ENCODE results near the gene PTPRD.

The PTPRD gene

GRCh38 chr9:8855046-8855445, 1757.8 kb downstream of the PTPRD start:
- DNase-seq, result peak in 1 of 2 experiments; percentile 59

- no peak for DNase-seq
Measured at GRCh38 chr9:8852301-8852864, 1760.4 kb downstream of the PTPRD start.

- peak; percentile 68 to 84 for DNase-seq
Measured at GRCh38 chr9:8850914-8851313, 1761.9 kb downstream of the PTPRD start.

DNA sequence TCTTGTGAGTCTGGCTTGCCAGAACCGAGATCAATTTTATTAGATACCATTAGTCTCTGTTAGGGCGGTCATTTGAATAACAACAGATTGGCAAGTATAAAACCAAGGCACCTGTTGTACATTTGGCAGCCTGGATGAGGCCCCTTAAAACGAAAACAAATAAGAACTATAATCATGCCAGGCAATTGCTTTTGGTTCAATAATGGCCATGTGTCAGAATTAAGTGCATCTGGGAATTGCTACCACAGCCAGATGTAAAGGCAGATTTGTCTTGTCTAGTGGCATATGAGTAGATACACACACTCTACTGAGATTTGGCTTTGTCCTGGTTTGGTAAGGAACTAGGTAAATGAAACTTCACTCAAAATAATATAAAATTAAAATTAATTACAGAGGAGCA, 1767.0 kb downstream of the PTPRD start:
- peak; percentile 62 to 86 for DNase-seq

- no peak for DNase-seq
Measured at GRCh38 chr9:8845376-8845775, 1767.4 kb downstream of the PTPRD start.

DNA sequence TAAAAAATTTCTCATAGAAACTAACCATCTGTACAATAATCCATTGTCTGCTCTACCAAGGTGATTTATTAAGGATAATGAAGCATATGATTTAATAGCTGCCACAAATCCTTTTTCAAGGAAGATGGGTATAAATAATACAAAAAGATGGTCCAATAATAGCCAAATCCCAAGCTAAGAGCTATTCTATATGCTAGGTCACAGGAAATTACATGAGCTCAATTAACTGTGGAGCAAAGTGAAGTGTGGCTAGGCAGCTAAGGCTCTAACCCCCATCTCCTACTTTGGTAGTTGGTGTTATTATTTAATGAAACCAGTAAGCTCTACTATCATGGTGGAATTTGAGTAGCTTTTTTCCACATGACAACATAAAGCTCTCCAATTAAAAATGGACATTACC, 1768.3 kb downstream of the PTPRD start:
- peak in 1 of 2 experiments; percentile 22 for DNase-seq

DNA sequence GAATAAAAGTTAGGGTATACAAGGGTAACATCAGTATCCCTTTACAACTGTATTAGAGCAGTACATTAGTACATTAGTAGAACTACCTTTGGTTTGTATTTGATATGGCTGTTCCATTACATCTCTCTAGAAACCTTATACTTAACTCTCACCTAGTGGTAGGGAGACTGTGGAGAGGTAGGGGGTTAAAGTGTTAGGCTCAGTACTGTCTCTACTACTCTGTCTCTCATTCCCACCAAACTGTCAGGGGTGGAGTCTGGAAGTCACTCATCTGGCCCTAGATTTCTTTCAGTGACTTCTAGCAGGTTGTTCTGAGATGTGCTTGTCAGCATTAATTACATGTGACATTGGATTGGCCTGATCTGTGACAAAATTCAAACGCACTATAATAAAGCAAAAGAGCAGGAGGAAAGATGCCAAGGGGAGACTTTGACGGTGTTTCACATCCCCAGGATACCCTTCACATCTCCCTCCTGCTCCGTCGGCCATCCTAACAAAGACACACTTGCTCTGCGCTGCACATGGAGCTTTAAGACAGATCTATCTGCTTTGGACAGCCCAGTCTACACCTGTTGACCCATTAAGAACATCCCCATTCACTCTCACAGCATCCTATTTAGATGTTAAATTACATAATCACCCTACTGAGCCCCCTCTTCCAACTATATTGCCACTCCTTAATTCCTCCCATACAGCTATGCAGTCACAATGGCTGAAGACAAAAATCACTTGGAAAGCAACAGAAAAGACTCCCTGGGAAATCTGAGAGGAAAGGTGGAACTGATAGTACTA, 1770.2 kb downstream of the PTPRD start:
- no peak for DNase-seq

- no peak for DNase-seq
Measured at GRCh38 chr9:8838136-8838535, 1774.7 kb downstream of the PTPRD start.

GRCh38 chr9:8835291-8835690, 1777.5 kb downstream of the PTPRD start:
- no peak for DNase-seq

GRCh38 chr9:8832955-8833354, 1779.8 kb downstream of the PTPRD start:
- no peak for DNase-seq

- DNase-seq, result no peak
Measured at GRCh38 chr9:8832386-8832785, 1780.4 kb downstream of the PTPRD start.

GRCh38 chr9:8831568-8831967, 1781.2 kb downstream of the PTPRD start:
- DNase-seq, result no peak

- no peak for DNase-seq
Measured at GRCh38 chr9:8826281-8826680, 1786.5 kb downstream of the PTPRD start.

DNA sequence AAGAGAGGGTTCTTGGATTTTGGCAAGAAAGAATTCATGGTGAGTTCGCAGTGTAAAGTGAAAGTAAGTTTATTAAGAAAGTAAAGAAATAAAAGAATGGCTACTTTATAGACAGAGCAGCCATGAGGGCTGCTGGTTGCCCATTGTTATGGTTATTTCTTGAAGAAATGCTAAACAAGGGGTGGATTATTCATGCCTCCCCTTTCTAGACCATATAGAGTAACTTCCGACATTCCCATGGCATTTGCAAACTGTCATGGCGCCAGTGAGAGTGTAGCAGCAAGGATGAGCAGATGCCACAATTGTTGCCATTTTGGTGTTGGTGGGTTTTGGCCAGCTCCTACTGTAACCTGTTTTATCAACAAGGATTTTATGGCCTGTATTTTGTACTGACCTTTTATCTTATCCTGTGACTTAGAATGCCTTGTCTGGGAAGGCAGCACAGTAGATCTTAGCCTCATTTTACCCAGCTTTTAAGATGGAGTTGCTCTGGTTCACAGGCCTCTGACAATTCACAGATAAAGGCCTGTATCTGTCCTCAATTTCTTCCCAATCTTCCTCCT, 1787.1 kb downstream of the PTPRD start:
- no peak for DNase-seq

DNA sequence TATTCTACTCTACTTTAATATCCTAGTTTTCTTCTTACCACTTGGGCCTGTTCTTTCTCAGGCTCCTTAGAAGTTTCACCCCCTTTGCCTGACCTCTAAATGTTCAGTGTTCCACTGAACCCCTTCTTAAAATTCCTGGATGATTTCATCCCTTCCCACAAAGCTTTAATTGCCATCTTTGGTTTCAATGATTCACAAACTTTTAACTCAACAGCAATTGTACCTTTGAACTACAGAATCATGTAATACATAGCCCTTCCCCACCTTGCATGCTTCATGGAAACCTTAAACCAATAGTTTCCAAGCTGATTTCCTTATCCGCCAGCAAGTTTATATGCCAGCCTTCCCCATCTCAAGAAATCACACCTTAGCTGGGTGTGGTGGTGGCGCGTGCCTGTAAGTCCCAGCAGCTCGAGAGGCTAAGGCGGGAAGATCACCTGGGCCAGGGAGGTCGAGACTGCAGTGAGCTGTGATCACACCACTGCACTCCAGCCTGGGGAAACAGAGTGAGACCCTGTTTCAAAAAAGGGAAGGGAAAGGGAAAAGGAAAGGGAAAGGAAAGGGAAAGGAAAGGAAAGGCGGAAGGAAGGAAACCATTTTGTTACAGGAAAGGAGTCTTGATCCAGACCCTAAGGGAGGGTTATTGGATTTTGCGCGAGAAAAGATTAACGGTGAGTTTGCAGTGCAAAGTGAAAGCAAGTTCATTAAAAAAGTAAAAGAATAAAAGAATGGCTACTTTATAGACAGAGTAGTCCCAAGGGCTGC, 1789.5 kb downstream of the PTPRD start:
- no peak for DNase-seq

DNA sequence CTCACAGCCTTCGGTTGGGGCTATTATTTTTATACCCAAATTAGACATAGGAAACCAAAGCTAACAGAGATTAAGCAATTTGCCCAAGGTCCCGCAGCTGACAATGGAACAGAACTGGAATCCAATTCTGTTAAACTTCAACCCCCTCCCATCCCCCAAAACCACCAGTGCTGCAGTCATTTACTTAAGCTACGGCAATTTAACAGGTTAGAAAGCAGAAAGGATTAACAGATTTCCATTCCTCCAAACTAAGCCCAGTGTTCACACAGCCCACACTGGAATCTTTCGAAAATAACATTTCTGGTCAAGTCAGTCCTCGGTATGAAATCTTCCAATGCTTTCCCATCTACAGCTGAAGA, 1790.2 kb downstream of the PTPRD start:
- no peak for DNase-seq

GRCh38 chr9:8821910-8822666, 1790.7 kb downstream of the PTPRD start:
- no peak for DNase-seq

DNA sequence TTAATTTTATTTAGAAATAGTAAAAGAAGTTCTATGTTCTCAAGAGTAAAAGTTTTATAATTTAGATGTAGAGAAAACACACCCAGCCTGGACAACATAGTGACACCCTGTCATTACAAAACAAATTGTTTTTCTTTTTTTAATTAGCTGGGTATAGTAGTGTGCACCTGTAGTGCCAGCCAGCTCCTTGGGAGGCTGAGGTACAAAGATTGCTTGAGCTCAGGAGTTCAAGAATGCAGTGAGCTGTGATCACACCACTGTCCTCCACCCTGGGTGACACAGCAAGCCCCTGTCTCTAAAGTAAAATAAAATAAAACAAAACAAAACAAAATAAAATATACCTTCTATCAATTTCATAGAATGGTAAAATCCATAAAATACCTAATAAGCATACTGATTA, 1795.5 kb downstream of the PTPRD start:
- no peak for DNase-seq

- peak; percentile 0 to 21 for DNase-seq
Measured at GRCh38 chr9:8816361-8816760, 1796.4 kb downstream of the PTPRD start.

DNA sequence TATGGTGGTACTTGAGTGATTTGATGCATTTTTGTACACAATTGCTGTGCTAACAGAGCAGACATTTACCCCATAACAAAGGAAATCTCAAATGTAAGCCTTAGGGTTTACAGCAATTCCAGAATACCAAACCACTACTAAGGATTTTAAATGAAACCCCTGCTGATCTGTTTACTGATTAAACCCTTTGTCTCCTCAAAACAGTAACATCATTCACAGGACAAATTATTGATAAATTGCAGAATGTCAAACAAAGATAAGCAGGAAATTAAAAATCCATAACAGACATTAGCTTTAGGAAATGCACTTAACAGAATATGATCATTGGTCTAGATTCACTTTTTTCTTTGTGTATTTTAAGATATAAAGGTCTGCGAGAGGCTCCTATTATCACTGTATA, 1796.9 kb downstream of the PTPRD start:
- no peak for DNase-seq

GRCh38 chr9:8815219-8815618, 1797.6 kb downstream of the PTPRD start:
- DNase-seq, result no peak

DNA sequence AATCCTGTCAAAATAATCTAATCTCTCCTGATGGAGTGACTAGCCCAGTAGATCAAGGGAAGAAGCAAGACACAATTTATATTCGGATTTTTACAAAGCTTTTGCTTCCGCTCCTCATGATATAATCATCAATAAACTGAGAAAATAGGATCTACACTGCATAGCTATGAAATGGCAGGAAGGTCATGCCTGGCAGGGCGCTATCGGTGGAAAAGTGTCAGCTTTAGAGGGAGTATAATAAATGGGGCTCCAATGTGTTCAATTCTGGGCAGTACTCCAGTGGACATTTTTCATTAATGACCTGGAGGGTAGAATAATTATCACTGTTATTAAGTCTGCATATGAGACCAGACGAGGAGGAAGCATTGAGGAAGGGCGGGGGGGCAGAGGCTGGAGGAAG, 1799.9 kb downstream of the PTPRD start:
- DNase-seq, result no peak

- peak; percentile 56 to 92 for DNase-seq
Measured at GRCh38 chr9:8809741-8810140, 1803.1 kb downstream of the PTPRD start.

Data from NCI-H524 (cell line).